ENCODE results near the gene RAD23A.
"Not testable (repeated sequence)": the region's sequence is repeated elsewhere in the genome, so short reads cannot be mapped to it uniquely, and the experiment has no call there.

RAD23A gene

DNA sequence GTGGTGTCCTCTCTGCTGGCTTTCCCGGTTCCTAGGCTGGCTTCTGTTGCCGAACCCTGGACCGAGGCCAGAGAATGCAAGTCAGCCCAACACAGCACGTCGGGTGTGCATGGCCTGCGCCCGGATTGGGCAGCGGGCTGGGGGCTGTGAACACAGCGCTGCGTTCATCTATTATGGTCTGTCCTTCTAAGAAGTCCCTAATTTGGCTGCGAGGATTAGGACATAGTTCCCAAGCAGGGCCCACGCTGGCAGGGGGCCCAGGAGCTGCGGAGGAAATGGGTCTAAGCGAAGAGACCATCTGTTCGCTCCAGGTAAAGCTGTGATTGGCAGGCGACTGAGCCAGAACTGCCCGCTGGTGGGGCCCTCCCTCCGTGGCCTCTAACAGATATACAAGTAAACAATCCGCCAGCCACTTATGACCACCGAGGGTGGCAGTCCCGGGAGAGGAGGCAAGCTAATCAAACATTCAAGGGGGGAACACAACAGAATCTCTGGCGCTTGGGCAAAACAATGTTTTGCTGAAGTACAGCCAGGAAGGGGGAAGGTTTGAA lies 32.6 kb upstream of the RAD23A start:
- Histone ChIP-seq H3K9me3 (ENCODE audit: severe bottlenecking) (no peaks in the 10 kb centered on the region), H3K27me3 (ENCODE audit: insufficient read depth, low read depth, severe bottlenecking) (no peaks in the 10 kb centered on the region), H3K4me3 (ENCODE audit: low read depth, low read length) (peak overlapping the region; percentile 40), H3K27ac (peak overlapping the region; percentile 90), H3K36me3 (peaks cover 5% of the 10 kb centered on the region)
- TF ChIP-seq CTCF (IDR thresholded peaks at IDR 0.05; ENCODE audit: low read depth, low read length), result no peak
- peak; percentile 95 for DNase-seq

DNA sequence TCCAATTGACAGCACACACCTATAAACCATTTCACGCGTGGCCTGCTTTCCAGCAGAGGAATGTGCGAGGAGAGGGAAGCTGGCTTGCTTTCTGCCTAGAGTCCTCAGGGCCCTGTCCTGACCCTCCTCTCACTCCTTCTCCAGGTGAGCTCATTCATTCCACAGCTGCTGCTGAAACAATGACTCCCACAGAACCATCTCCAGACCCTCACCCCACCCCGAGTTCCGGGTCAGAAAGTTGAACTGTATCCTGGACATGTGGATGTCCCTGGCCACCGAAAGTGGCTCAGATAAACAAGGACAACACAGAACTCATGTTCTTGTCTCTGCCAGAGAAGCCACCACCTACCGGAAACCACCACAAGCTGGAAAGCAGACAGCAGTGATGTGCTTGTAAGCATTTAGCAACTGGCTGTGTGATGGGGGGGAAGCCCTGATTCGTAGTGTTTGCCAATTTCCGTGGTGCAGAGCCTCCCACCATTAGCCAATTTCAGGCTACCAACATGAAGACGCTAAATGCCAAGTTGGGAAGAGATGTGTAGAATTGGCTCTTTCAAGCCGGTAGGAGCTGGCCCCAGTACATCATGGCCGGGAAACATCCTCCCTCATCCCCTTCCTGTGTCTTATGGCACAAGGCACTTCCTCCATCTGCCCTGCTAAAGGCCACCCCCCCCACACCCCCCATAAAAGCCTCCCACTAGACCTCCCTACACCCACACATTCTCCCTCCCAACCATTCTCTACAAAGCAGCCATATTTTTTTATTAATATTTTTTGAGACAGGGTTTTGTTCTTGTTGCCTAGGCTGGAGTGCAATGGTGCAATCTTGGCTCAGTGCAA lies 31.6 kb upstream of the RAD23A start:
- peak overlapping the region; percentile 90 for H3K27ac ChIP-seq
- DNase-seq, result no peak
- H3K27me3 ChIP-seq (ENCODE audit: insufficient read depth, low read depth, severe bottlenecking), result no peaks in the 10 kb centered on the region
- peaks cover 5% of the 10 kb centered on the region for H3K36me3 ChIP-seq
- no peak overlapping the region for H3K4me3 ChIP-seq (ENCODE audit: low read depth, low read length)
- TF ChIP-seq CTCF (IDR thresholded peaks at IDR 0.05; ENCODE audit: low read depth, low read length), result no peak
- no peaks in the 10 kb centered on the region for H3K9me3 ChIP-seq (ENCODE audit: severe bottlenecking)

DNA sequence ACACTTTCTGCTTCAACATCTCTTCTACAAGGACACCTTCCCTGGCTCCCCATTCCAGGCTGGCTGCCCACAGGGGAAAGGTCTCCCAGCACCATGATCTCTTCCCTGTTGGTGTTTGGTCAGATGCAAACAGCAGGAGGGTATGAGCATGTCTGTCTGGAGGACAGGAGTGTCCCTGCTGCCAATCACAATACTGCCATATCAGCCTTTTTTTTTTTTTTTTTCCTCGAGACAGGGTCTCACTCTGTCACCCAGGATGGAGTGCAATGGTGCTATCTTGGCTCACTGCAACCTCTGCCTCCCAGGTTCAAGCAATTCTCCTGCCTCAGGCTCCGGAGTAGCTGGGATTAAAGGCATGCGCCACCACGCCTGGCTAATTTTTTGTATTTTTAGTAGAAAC lies 29.8 kb upstream of the RAD23A start:
- H3K9me3 ChIP-seq (ENCODE audit: severe bottlenecking); H3K36me3 ChIP-seq; H3K27me3 ChIP-seq (ENCODE audit: insufficient read depth, low read depth, severe bottlenecking); H3K27ac ChIP-seq; DNase-seq; H3K4me3 ChIP-seq (ENCODE audit: low read depth, low read length): not testable (repeated sequence)

GRCh38 chr19:12918253-12918652 lies 27.4 kb upstream of the RAD23A start:
- H3K4me3 ChIP-seq (ENCODE audit: low read depth, low read length), result no peak overlapping the region
- no peak for TF ChIP-seq CTCF (IDR thresholded peaks at IDR 0.05; ENCODE audit: low read depth, low read length)

GRCh38 chr19:12921047-12921446 lies 24.6 kb upstream of the RAD23A start:
- H3K9me3 ChIP-seq (ENCODE audit: severe bottlenecking), result no peaks in the 10 kb centered on the region
- H3K27ac ChIP-seq, result no peak overlapping the region
- no peak overlapping the region for H3K4me3 ChIP-seq (ENCODE audit: low read depth, low read length)
- TF ChIP-seq CTCF (IDR thresholded peaks at IDR 0.05; ENCODE audit: low read depth, low read length), result no peak
- H3K27me3 ChIP-seq (ENCODE audit: insufficient read depth, low read depth, severe bottlenecking), result no peaks in the 10 kb centered on the region
- H3K36me3 ChIP-seq, result peaks cover 43% of the 10 kb centered on the region
- no peak for DNase-seq

More at GRCh38 chr19:12918253-12918652, 27.4 kb upstream of the RAD23A start:
- H3K27me3 ChIP-seq (ENCODE audit: insufficient read depth, low read depth, severe bottlenecking), result no peaks in the 10 kb centered on the region
- H3K36me3 ChIP-seq, result peaks cover 21% of the 10 kb centered on the region
- DNase-seq, result no peak
- H3K27ac ChIP-seq, result no peak overlapping the region
- no peaks in the 10 kb centered on the region for H3K9me3 ChIP-seq (ENCODE audit: severe bottlenecking)

DNA sequence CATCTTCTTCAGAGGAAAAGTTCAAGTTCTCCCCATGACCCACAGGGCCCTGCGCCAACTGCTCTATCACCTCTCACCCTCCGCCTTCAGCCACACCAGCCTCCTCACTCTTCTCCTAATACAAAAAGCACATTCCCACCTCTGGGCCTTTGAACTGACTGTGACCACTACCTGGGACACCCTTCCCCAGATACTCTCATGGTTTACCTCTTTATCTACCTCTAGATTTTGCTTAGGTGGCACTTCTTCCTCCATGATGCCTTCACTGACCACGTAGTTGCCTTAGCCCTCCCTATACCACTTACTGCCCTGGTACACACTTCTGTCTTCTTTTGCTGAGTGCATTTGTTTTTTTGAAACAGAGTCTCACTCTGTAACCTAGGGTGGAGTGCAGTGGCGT lies 22.7 kb upstream of the RAD23A start:
- DNase-seq, result no peak
- H3K36me3 ChIP-seq, result peaks cover 58% of the 10 kb centered on the region

More for the DNA sequence above, 22.7 kb upstream of the RAD23A start:
- no peak for TF ChIP-seq CTCF (IDR thresholded peaks at IDR 0.05; ENCODE audit: low read depth, low read length)
- H3K4me3 ChIP-seq (ENCODE audit: low read depth, low read length), result no peak overlapping the region
- no peaks in the 10 kb centered on the region for H3K9me3 ChIP-seq (ENCODE audit: severe bottlenecking)
- H3K27ac ChIP-seq, result no peak overlapping the region
- H3K27me3 ChIP-seq (ENCODE audit: insufficient read depth, low read depth, severe bottlenecking), result no peaks in the 10 kb centered on the region
